GM23338 (cell line): ENCODE measurements around the gene PLPPR3. TPM values are rescaled to one million over a fixed set of nuclear protein-coding genes. Genes with fewer than 3 reads are reported as not detected.

Source experiments
- ATAC-seq: fragments of 200-7000 bp; cut with Tn5 transposase; 3 replicates; pipeline ENCODE4 v1.9.1; 2020
- DNase-seq: peaks from one replicate; pipeline ENCODE4 v3.0.0-alpha.2; 2015; ENCODE audit warnings: low spot score
- H2AFZ ChIP-seq: fragments of 200-600 bp; sonication (generic); 2 replicates; pipeline ENCODE4 v1.8.0; 2016; ENCODE audit warnings: antibody characterized with exemption, mild to moderate bottlenecking, moderate library complexity
- H3F3A ChIP-seq: fragments of 200-600 bp; sonication (generic); replicated peaks from 2 replicates; pipeline ENCODE4 v1.8.0; 2017; ENCODE audit warnings: antibody characterized with exemption, mixed run types, low read depth
- H3K27ac ChIP-seq: fragments of 200-600 bp; sonication (generic); 2 replicates; pipeline ENCODE4 v1.6.1; 2016; ENCODE audit warnings: low read depth
- H3K27me3 ChIP-seq: fragments of 200-600 bp; sonication (generic); 2 replicates; pipeline ENCODE4 v1.8.0; 2016; ENCODE audit warnings: mild to moderate bottlenecking, mixed run types, moderate library complexity; ENCODE audit not compliant: insufficient read depth
- H3K36me3 ChIP-seq: fragments of 200-600 bp; sonication (generic); 2 replicates; pipeline ENCODE4 v1.8.0; 2016; ENCODE audit warnings: mild to moderate bottlenecking; ENCODE audit not compliant: insufficient read depth
- H3K4me1 ChIP-seq: fragments of 200-600 bp; sonication (generic); 2 replicates; pipeline ENCODE4 v1.8.0; 2016; ENCODE audit warnings: mild to moderate bottlenecking, moderate library complexity; ENCODE audit not compliant: insufficient read depth
- H3K4me2 ChIP-seq: fragments of 200-600 bp; sonication (generic); 2 replicates; pipeline ENCODE4 v1.7.1; 2017; ENCODE audit warnings: mixed run types
- H3K4me3 ChIP-seq: fragments of 200-600 bp; sonication (generic); 2 replicates; pipeline ENCODE4 v1.6.1; 2016; ENCODE audit warnings: mixed run types
- H3K79me2 ChIP-seq: fragments of 200-600 bp; sonication (generic); replicated peaks from 2 replicates; pipeline ENCODE4 v1.8.0; 2017; ENCODE audit warnings: mild to moderate bottlenecking; ENCODE audit not compliant: insufficient read depth
- H3K9me2 ChIP-seq: fragments of 200-600 bp; sonication (generic); 2 replicates; pipeline ENCODE4 v1.8.0; 2017; ENCODE audit not compliant: insufficient read depth
- H4K20me1 ChIP-seq: fragments of 200-600 bp; sonication (generic); replicated peaks from 2 replicates; pipeline ENCODE4 v1.8.0; 2017; ENCODE audit warnings: mild to moderate bottlenecking; ENCODE audit not compliant: insufficient read depth
- H3K27ac Mint-ChIP-seq: 2 replicates; pipeline ENCODE4 v1.8.0; 2020; ENCODE audit warnings: inconsistent platforms, mild to moderate bottlenecking, moderate library complexity, mixed read lengths
- H3K27me3 Mint-ChIP-seq: 3 replicates; pipeline ENCODE4 v1.8.0; 2022; ENCODE audit warnings: low read depth, mild to moderate bottlenecking, moderate library complexity, mixed read lengths, inconsistent platforms; ENCODE audit not compliant: insufficient read depth, poor library complexity
- H3K36me3 Mint-ChIP-seq: 3 replicates; pipeline ENCODE4 v1.8.0; 2021; ENCODE audit warnings: low read depth, mild to moderate bottlenecking, inconsistent platforms, moderate library complexity, mixed read lengths
- H3K4me1 Mint-ChIP-seq: 3 replicates; pipeline ENCODE4 v1.8.0; 2020; ENCODE audit warnings: mild to moderate bottlenecking, inconsistent platforms, mixed read lengths
- H3K4me3 Mint-ChIP-seq: 3 replicates; pipeline ENCODE4 v1.8.0; 2021; ENCODE audit warnings: moderate library complexity, mild to moderate bottlenecking, inconsistent platforms, mixed read lengths
- H3K9me3 Mint-ChIP-seq: 3 replicates; pipeline ENCODE4 v1.8.0; 2020; ENCODE audit warnings: moderate library complexity, mild to moderate bottlenecking, inconsistent platforms, mixed read lengths
- CREB1 ChIP-seq: fragments of 250-450 bp; sonication (Bioruptor Pico); IDR thresholded peaks from 2 replicates; pipeline ENCODE4 v1.5.0; 2020; ENCODE audit warnings: low read depth, mild to moderate bottlenecking, moderate library complexity
- CTCF ChIP-seq, 2 experiments: fragments of 200-600 bp in 1 of 2; sonication (generic) in 1 of 2; conservative IDR thresholded peaks; 2 replicates each; pipeline versions ENCODE4 v1.5.1 to v1.6.1; 2016 to 2017; ENCODE audit warnings: antibody characterized with exemption in 2 of 2, low read depth in 2 of 2, mild to moderate bottlenecking in 2 of 2, moderate library complexity in 1 of 2
- EZH2 ChIP-seq: fragments of 200-600 bp; sonication (generic); IDR thresholded peaks from one replicate; pipeline ENCODE4 v1.8.0; 2017; ENCODE audit warnings: antibody characterized with exemption, mild to moderate bottlenecking, low read depth; ENCODE audit not compliant: unreplicated experiment
- JUNB ChIP-seq: IDR thresholded peaks from one replicate; pipeline ENCODE4 v1.6.1; 2016; ENCODE audit warnings: antibody characterized with exemption; ENCODE audit not compliant: unreplicated experiment
- NANOG ChIP-seq: IDR thresholded peaks from 2 replicates; pipeline ENCODE4 v1.6.1; 2016; ENCODE audit warnings: antibody characterized with exemption, borderline replicate concordance
- POLR2AphosphoS5 ChIP-seq: IDR thresholded peaks from 2 replicates; pipeline ENCODE4 v1.6.1; 2016; ENCODE audit warnings: antibody characterized with exemption, low read depth
- REST ChIP-seq: IDR thresholded peaks from one replicate; pipeline ENCODE4 v1.6.1; 2018; ENCODE audit warnings: antibody characterized with exemption; ENCODE audit not compliant: unreplicated experiment
- ZNF114 ChIP-seq: fragments of 250-450 bp; sonication (Bioruptor Pico); IDR thresholded peaks from 2 replicates; pipeline ENCODE4 v1.5.0; 2020; ENCODE audit warnings: mild to moderate bottlenecking, moderate library complexity
- ZNF331 ChIP-seq: fragments of 250-450 bp; sonication (Bioruptor Pico); IDR thresholded peaks from 2 replicates; pipeline ENCODE4 v1.5.0; 2020; ENCODE audit warnings: low read depth, mild to moderate bottlenecking, moderate library complexity
- polyA plus RNA-seq: library from polyadenylated mRNA; unstranded; fragments of >200 nt; fragmentation: Nextera tagmentation; extraction: Ambion mirVana; gene quantifications from 2 replicates; pipeline ENCODE4 v1.2.1, GENCODE V29; 2016
- total RNA-seq: library from RNA; depleted of rRNA; stranded (reverse); fragments of >200 nt; shearing (Covaris generic); gene quantifications from 2 replicates; pipeline ENCODE4 v1.2.3, GENCODE V29; 2014

PLPPR3 gene
- total and polyA plus RNA-seq, 2 experiments from 2014 or later, result 14.8 to 81.1 TPM

GRCh38 chr19:867301-867793, 45.6 kb upstream of the PLPPR3 start:
- H3K27ac ChIP-seq, result no peak overlapping the region
- H3K4me3 Mint-ChIP-seq, result no peak overlapping the region
- H3K36me3 ChIP-seq, result no peaks in the 10 kb centered on the region
- no peak overlapping the region for H3K4me3 ChIP-seq
- DNase-seq (no peak), ATAC-seq (peak; percentile 13)
- peaks cover 4% of the 10 kb centered on the region; the same call in 1 of the 2 replicates for H3K27me3 ChIP-seq
- H3K4me1 Mint-ChIP-seq, result peaks cover 5% of the 10 kb centered on the region
- H4K20me1 ChIP-seq, result peaks cover 9% of the 10 kb centered on the region; the same call in 1 of the 2 replicates
- H3K4me2 ChIP-seq, result no peak overlapping the region
- H3K27ac Mint-ChIP-seq, result no peak overlapping the region
- peaks cover 27% of the 10 kb centered on the region for H3K36me3 Mint-ChIP-seq
- no peaks in the 10 kb centered on the region for H3K9me2 ChIP-seq
- H2AFZ ChIP-seq, result no peak overlapping the region
- no peaks in the 10 kb centered on the region for H3K79me2 ChIP-seq
- H3F3A ChIP-seq, result peaks cover 33% of the 10 kb centered on the region
- TF ChIP-seq JUNB (no peak), NANOG (no peak)
- H3K4me1 ChIP-seq, result no peaks in the 10 kb centered on the region
- peaks cover 29% of the 10 kb centered on the region for H3K27me3 Mint-ChIP-seq
- H3K9me3 Mint-ChIP-seq, result peaks cover 7% of the 10 kb centered on the region

GRCh38 chr19:866769-867300, 45.1 kb upstream of the PLPPR3 start:
- TF ChIP-seq ZNF114 (CRISPR knock-in tag), result no peak
- no peak for TF ChIP-seq ZNF331 (CRISPR knock-in tag)
- no peak for TF ChIP-seq REST
- TF ChIP-seq POLR2AphosphoS5, result no peak
- no peak for TF ChIP-seq CREB1 (CRISPR knock-in tag)
- no peak for TF ChIP-seq JUNB
- no peak for TF ChIP-seq NANOG
- no peak for TF ChIP-seq EZH2
- no peak for TF ChIP-seq CTCF (conservative IDR thresholded peaks at IDR 0.05; ENCODE audit: low read depth in 2 of 2)
- Histone ChIP-seq H4K20me1 (peaks cover 9% of the 10 kb centered on the region; the same call in 1 of the 2 replicates), H3K4me3 (no peak overlapping the region), H3K4me1 (no peaks in the 10 kb centered on the region), H3K4me2 (no peak overlapping the region), H2AFZ (no peak overlapping the region), H3K9me2 (no peaks in the 10 kb centered on the region), H3K36me3 (no peaks in the 10 kb centered on the region), H3K27me3 (peaks cover 4% of the 10 kb centered on the region; the same call in 1 of the 2 replicates), H3K27ac (no peak overlapping the region), H3K79me2 (no peaks in the 10 kb centered on the region), H3F3A (peaks cover 28% of the 10 kb centered on the region)
- ATAC-seq (no peak), DNase-seq (no peak)
- H3K27me3 Mint-ChIP-seq, result peaks cover 26% of the 10 kb centered on the region
- H3K36me3 Mint-ChIP-seq, result peaks cover 23% of the 10 kb centered on the region
- peaks cover 5% of the 10 kb centered on the region for H3K9me3 Mint-ChIP-seq
- H3K27ac Mint-ChIP-seq, result no peak overlapping the region
- no peak overlapping the region for H3K4me3 Mint-ChIP-seq
- H3K4me1 Mint-ChIP-seq, result peaks cover 5% of the 10 kb centered on the region
